SW480 (cell line): Measurements from ENCODE around the gene TLX2.

Source experiments
- DNase-seq: peaks from one replicate; pipeline ENCODE4 v3.0.0-alpha.2; 2016; ENCODE audit warnings: low spot score

The TLX2 gene

DNA sequence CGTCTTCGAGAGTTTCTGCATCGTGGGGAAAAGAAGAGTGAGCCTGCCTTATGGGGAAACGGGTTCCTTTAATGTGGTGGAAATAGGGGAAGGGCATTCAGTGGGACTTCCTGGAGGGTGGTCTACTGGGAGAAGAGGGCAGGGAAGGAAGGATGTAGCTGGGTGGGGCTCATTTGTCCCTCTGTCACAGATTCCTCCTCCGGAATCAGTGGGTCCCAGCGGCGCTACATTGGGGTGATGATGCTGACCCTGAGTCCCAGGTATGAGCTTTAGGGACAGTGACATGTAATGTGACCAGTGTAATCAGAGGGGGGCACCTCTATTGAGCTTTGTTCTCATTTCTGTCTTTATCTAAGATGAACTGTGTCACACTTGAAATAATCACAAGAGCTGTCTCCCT lies 17.4 kb downstream of the TLX2 start:
- DNase-seq: no peak

DNA sequence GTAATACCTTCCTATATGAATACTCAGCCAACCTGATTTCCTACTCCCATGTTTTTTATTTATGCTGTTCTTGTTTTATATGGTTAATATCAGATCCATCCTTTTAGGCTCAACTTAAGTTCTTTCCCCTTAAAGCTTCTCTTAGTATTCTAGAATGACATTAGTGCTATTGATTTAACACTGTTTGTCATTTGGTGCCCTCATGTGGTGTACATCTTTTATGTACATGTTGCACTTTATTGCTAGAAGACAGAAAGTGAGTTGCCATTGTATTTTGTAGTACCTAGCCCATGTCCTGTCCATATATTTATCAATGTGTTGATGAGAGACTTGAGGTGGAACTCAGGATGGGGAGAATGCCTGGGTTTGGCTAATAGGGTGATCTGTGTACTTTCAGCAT lies 18.0 kb downstream of the TLX2 start:
- peak; percentile 62 for DNase-seq

GRCh38 chr2:74533464-74533863 lies 19.2 kb downstream of the TLX2 start:
- no peak for DNase-seq

- DNase-seq: no peak
These were observed 20.2 kb downstream of the TLX2 start for GRCh38 chr2:74534411-74534810.

- DNase-seq: no peak
These were observed 21.3 kb downstream of the TLX2 start for GRCh38 chr2:74535440-74535965.

- no peak for DNase-seq
These were observed 22.1 kb downstream of the TLX2 start for GRCh38 chr2:74536166-74536950.

DNA sequence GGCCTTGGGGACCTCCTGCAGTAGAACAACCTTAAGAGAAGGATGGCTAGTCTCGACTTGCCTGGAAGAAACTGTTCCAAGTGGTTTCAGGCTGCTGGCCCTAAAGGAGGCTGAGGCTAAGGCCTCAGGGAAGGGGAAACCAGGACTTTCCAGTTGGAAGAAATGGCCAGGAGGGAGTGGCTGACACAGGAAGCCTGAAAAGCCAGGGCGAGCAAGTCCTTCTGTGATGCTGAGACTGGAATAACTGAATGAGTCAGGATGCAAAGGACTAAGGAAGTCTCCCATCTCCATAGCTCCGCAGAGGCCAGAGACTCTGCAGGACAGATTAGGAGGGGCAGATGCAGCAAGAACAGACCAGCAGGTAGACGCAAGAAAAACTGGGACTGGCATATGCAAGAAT lies 22.9 kb downstream of the TLX2 start:
- no peak for DNase-seq

- no peak for DNase-seq
These were observed 24.7 kb downstream of the TLX2 start for GRCh38 chr2:74538881-74539339.

DNA sequence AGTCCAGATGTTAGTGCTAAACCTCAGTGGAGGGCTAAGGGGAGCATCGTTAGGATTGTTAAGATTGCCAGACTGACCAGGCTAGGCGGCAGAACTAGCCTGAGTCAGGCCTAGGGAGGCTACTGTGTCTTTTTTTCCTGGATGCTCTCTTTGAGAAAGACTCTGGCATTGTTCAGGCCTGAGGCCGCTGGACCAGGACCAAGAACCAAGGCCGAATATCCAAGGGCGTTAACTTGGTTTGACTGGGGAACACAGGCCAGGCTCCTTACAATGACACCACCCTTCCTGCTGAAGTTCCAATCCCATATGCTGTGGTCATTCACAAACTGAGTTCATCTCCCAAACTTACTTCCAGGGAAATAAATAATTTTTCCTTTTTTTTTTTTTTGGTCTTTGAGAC lies 26.0 kb downstream of the TLX2 start:
- DNase-seq: no peak

- no peak for DNase-seq
These were observed 28.7 kb downstream of the TLX2 start for GRCh38 chr2:74542978-74543377.

GRCh38 chr2:74544634-74545033 lies 30.4 kb downstream of the TLX2 start:
- DNase-seq: peak; percentile 50

GRCh38 chr2:74546004-74546403 lies 31.8 kb downstream of the TLX2 start:
- DNase-seq: no peak

DNA sequence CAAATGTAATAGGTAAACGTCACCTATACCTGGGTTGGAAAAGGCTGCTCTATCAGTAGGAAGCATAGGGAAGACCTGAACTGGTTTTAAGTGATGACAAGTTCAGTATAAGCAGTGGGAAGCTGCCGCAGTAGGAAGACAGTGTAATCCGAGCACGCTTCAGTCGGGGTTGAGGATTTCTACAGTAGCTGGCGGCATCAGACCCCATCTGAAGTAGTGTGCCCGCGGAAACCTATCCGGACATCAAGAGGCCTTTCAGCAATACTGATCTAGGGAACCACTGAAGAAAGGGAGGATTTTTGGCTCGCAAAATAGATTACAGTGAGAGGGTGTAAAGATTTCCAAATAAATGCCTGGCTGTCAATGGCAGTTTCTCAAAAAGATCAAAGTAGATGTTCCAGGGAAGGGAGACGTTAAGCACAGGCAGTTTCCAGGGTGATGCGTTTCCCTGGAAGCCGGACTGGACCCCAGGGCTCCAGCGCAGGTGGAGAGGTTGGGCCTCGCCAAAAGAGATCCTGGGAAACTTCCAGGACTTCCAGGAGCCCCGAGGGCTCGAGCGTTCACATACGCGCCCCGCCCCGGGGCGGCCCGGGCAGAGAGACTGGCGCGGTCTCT lies 34.1 kb downstream of the TLX2 start:
- DNase-seq: peak; percentile 42

DNA sequence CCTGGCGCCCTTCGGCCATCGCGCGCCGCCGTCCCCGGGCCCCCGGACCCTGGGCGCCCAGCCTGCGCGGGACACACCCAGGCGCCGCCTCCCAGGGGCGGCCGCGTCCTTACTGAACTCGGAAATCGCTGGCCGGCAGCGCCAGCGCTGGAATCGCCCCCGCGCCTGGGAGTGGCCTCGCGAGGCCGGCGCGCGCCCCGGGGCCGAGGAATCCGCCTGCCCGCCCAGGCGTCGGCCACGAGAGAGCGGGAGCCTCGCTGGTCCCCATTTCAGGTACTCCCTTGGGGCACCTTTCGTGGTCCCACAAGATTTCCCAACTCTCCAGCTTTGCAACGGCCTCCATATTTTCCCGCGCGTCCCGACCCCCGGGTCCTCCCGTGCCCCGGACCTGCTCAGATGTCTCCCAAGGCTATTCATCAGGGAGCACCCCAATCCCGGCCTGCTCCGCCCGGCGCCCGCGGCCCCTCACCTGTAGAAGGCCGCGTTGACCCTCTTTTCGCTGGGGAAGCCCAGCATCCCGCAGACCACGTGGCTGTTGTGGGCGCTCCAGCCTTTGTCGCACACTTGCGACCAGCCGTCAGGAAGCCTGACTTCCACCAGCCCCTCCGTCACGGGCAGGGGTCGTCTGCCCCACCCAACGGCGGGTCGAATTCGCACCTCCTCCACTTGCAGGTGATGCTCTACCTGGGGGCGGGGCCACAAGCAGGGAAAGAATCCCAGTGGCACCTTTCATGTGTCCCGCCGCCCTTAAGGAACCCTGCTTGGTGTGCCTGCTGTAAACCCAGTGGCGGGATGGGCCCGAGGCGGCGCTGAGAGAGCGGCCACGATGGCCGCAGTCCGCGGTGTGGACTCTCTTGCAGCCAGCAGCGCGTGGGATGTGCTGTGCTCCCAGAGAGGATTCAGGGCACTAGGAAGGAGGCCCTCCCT lies 34.9 kb downstream of the TLX2 start:
- DNase-seq: peak; percentile 79

- no peak for DNase-seq
These were observed 36.0 kb downstream of the TLX2 start for GRCh38 chr2:74550231-74550630.

- DNase-seq: no peak
These were observed 37.3 kb downstream of the TLX2 start for GRCh38 chr2:74551530-74551929.

DNA sequence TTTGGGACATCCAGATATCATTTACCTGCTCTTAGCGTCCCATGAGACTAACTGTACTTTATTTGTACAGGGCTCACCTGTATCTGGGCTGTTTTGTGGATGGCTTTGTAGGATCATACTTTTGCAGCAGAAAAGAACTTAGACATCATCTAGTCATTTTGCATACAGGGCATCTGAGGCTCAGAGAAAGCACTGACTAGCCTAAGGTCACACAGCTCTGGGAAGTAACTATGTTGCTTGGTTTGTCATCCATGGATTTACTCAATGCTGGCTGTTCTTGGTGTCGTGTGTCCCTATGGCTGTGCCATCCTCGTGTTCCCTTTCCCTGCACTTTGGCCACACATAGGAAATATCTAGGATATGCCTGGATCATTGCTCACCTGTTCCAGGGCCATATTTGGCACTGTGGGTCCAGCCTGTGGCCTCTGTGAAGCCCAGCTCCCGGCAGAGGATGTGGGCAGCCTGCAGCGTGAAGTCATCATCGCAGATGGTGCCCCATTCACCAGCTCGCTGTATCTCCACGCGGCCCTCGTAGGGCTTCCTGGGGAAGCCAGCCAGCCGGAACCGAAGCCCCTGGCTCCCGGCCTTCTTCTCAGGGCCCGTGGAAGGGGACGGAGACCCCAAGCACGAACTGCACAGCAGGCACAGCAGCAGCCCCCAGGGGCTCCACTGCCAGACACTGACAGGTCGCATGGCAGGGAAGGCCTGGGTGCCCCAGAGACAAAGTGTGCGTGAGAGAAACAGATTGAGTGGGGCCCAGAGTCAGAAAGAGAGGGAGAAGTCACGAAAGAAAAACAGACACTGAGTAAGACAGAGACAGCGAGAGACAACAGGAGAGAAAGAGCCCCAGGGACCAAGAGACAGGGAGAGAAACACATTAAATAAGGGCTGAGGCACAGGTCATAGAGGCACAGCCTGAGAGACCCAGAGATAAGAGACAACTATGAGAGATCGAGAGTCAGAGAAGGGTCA lies 38.0 kb downstream of the TLX2 start:
- no peak for DNase-seq

DNA sequence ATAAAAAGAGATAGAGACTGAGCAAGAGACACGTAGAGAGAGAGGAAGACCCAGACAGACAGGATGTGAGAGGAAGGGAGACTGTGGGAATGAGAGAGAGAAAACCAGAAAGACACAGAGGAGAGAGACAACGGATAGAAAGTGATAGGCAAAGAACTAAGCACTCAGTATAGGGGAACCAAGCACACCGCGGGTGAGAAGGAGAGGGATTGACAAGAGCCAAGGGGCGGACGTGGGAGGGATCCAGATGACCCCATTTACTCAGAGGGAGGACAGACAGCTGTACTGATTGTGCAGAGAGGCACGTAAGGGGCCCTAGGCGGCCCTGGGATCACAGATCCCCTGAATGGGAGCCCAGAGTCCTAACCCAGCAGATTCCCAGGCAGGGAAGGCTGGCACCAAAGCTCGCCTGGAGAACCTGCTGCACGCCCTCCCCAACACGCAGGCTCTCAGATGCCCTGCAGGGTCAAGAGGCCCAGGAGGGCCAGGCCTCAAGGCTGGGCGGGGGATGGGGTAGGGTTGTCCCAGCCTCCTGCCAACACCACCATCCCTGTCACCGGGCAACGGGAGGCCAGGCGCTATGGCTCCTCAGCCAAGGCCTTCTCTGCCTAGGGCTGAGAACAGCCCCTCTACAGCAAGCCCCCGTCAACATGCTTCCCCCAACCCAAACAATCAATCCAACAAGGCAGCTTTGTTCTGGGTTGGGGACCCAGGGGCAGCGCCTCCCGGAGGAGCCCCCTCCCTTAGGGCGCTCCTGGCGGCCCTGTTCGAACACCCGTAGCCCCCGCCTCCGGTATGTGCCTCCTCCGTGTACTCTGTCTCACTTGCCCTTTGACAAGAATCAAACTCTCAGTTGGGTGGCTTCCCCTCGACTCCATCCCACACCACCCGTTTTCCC lies 38.9 kb downstream of the TLX2 start:
- no peak for DNase-seq

GRCh38 chr2:74553892-74554819 lies 39.9 kb downstream of the TLX2 start, which contains the start of the genes DOK1 and LOXL3:
Gene DOK1, plus strand, starts transcription at chr2:74554720. Its CDS starts 35 bp downstream, at chr2:74554755.
Gene LOXL3, minus strand, starts transcription at chr2:74553942. Its CDS starts 1,308 bp downstream, at chr2:74552634.
- DNase-seq: peak; percentile 87
